ENCODE data around the gene RAB36. TPM values are rescaled to one million over a fixed set of nuclear protein-coding genes. Genes with fewer than 3 reads are reported as not detected.
A peak's percentile ranks its signal among the peaks of the same experiment; 100 is the strongest.

Gene RAB36
- total and polyA plus RNA-seq, 3 experiments from 2014 or later, result 0.93 to 1.5 (median 1.5) TPM

- Mint-ChIP-seq H3K4me3 (no peak overlapping the region), H3K9me3 (no peaks in the 10 kb centered on the region), H3K27ac (no peak overlapping the region), H3K4me1 (peaks cover 41 to 62% (median 59%) of the 10 kb centered on the region in 3 donors), H3K36me3 (peaks cover 4 to 54% (median 7%) of the 10 kb centered on the region in 3 donors), H3K27me3 (peaks cover 0 to 2% of the 10 kb centered on the region in 2 donors)
- Histone ChIP-seq H3K9me3 (ENCODE audit: low read length) (no peaks in the 10 kb centered on the region), H3K4me3 (ENCODE audit: low read length) (no peak overlapping the region), H3K4me1 (ENCODE audit: insufficient read depth, low read length) (peaks cover 9% of the 10 kb centered on the region), H3K27ac (ENCODE audit: low read depth, low read length) (no peak overlapping the region), H3K36me3 (ENCODE audit: insufficient read depth, low read length) (peaks cover 13% of the 10 kb centered on the region), H3K27me3 (ENCODE audit: insufficient read depth, low read length, poor library complexity, severe bottlenecking) (no peaks in the 10 kb centered on the region)
- DNase-seq, result no peak
- POLR2A ChIA-PET, result no interaction called here
- CTCF ChIA-PET, result no interaction called here
Measured at GRCh38 chr22:23192558-23192957, 47.3 kb downstream of the RAB36 start.

- peaks cover 4 to 51% (median 7%) of the 10 kb centered on the region in 3 donors for H3K36me3 Mint-ChIP-seq
- H3K27me3 ChIP-seq (ENCODE audit: insufficient read depth, low read length, poor library complexity, severe bottlenecking), result no peaks in the 10 kb centered on the region
- peaks cover 17% of the 10 kb centered on the region for H3K4me1 ChIP-seq (ENCODE audit: insufficient read depth, low read length)
- no peaks in the 10 kb centered on the region for H3K9me3 ChIP-seq (ENCODE audit: low read length)
- DNase-seq, result no peak
- H3K36me3 ChIP-seq (ENCODE audit: insufficient read depth, low read length), result peaks cover 6% of the 10 kb centered on the region
- ChIA-PET POLR2A (no interaction called here), CTCF (interaction anchor here (1.0 to 1.9 kb wide), 2 partner anchors 15 to 192 kb away, joined by 3 to 5 read pairs; no protein-coding TSS in a partner anchor)
- H3K27ac ChIP-seq (ENCODE audit: low read depth, low read length), result no peak overlapping the region
- no peaks in the 10 kb centered on the region for H3K9me3 Mint-ChIP-seq
- peak overlapping the region in 3 of 8 donors; percentile 28 to 73 (median 71) for H3K27ac Mint-ChIP-seq
- H3K4me3 ChIP-seq (ENCODE audit: low read length), result no peak overlapping the region
- peaks cover 38 to 64% (median 56%) of the 10 kb centered on the region in 3 donors for H3K4me1 Mint-ChIP-seq
- H3K27me3 Mint-ChIP-seq, result peaks cover 0 to 2% of the 10 kb centered on the region in 2 donors
- no peak overlapping the region for H3K4me3 Mint-ChIP-seq
Measured at GRCh38 chr22:23193196-23193827, 48.0 kb downstream of the RAB36 start.

DNA sequence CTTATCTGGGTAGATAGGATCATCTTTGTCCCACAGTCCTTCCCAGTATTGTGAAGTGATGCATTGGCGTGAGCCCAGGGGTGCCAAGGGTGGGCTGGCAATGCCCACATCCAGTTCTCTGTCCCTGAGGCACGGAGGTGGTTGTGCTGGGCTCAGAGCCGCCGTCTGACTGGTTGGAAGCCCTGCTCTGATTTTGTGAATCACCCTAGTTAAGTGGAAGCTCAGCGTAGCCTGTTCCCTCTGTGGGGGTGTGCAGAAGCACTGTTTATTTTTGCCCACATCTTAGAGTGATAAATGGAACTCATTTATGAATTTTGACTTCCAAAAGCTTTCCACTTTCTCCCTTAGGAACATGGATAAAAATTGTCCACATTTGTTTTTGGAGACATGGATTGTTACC, 48.6 kb downstream of the RAB36 start:
- Histone ChIP-seq H3K4me1 (ENCODE audit: insufficient read depth, low read length) (peaks cover 22% of the 10 kb centered on the region), H3K27me3 (ENCODE audit: insufficient read depth, low read length, poor library complexity, severe bottlenecking) (no peaks in the 10 kb centered on the region), H3K36me3 (ENCODE audit: insufficient read depth, low read length) (peaks cover 4% of the 10 kb centered on the region), H3K27ac (ENCODE audit: low read depth, low read length) (no peak overlapping the region), H3K9me3 (ENCODE audit: low read length) (no peaks in the 10 kb centered on the region), H3K4me3 (ENCODE audit: low read length) (no peak overlapping the region)
- Mint-ChIP-seq H3K36me3 (peaks cover 4 to 53% (median 7%) of the 10 kb centered on the region in 3 donors), H3K27ac (peak overlapping the region in 1 of 8 donors; percentile 83), H3K4me3 (no peak overlapping the region), H3K27me3 (peaks cover 0 to 2% of the 10 kb centered on the region in 2 donors), H3K4me1 (peaks cover 39 to 66% (median 55%) of the 10 kb centered on the region in 3 donors), H3K9me3 (no peaks in the 10 kb centered on the region)
- ChIA-PET CTCF (interaction anchor here (1.0 to 1.9 kb wide), 3 partner anchors 15 to 192 kb away, joined by 3 to 5 read pairs (median 3); no protein-coding TSS in a partner anchor), POLR2A (no interaction called here)
- no peak for DNase-seq

- DNase-seq, result no peak
- H3K27me3 ChIP-seq (ENCODE audit: insufficient read depth, low read length, poor library complexity, severe bottlenecking), result no peaks in the 10 kb centered on the region
- ChIA-PET CTCF (no interaction called here), POLR2A (no interaction called here)
- peaks cover 0 to 2% of the 10 kb centered on the region in 2 donors for H3K27me3 Mint-ChIP-seq
- peak overlapping the region in 1 of 8 donors; percentile 51 for H3K27ac Mint-ChIP-seq
- peaks cover 4% of the 10 kb centered on the region for H3K36me3 ChIP-seq (ENCODE audit: insufficient read depth, low read length)
- peaks cover 22% of the 10 kb centered on the region for H3K4me1 ChIP-seq (ENCODE audit: insufficient read depth, low read length)
- H3K4me1 Mint-ChIP-seq, result peaks cover 44 to 71% (median 58%) of the 10 kb centered on the region in 3 donors
- H3K9me3 Mint-ChIP-seq, result no peaks in the 10 kb centered on the region
- H3K27ac ChIP-seq (ENCODE audit: low read depth, low read length), result no peak overlapping the region
- H3K4me3 ChIP-seq (ENCODE audit: low read length), result no peak overlapping the region
- H3K9me3 ChIP-seq (ENCODE audit: low read length), result no peaks in the 10 kb centered on the region
- peaks cover 4 to 55% (median 6%) of the 10 kb centered on the region in 3 donors for H3K36me3 Mint-ChIP-seq
- no peak overlapping the region for H3K4me3 Mint-ChIP-seq
Measured at GRCh38 chr22:23196165-23196564, 50.9 kb downstream of the RAB36 start.

- Histone ChIP-seq H3K27ac (ENCODE audit: low read depth, low read length) (peak overlapping the region; percentile 78), H3K4me3 (ENCODE audit: low read length) (peak overlapping the region; percentile 20), H3K4me1 (ENCODE audit: insufficient read depth, low read length) (peaks cover 16% of the 10 kb centered on the region), H3K27me3 (ENCODE audit: insufficient read depth, low read length, poor library complexity, severe bottlenecking) (no peaks in the 10 kb centered on the region), H3K9me3 (ENCODE audit: low read length) (no peaks in the 10 kb centered on the region), H3K36me3 (ENCODE audit: insufficient read depth, low read length) (peaks cover 4% of the 10 kb centered on the region)
- ChIA-PET CTCF (no interaction called here), POLR2A (no interaction called here)
- H3K27me3 Mint-ChIP-seq, result peaks cover 0 to 1% of the 10 kb centered on the region in 2 donors
- H3K9me3 Mint-ChIP-seq, result no peaks in the 10 kb centered on the region
- no peak for DNase-seq
- peaks cover 3 to 42% (median 3%) of the 10 kb centered on the region in 3 donors for H3K36me3 Mint-ChIP-seq
- H3K4me3 Mint-ChIP-seq, result peak overlapping the region in 1 of 7 donors; percentile 69
- H3K4me1 Mint-ChIP-seq, result peaks cover 36 to 66% (median 51%) of the 10 kb centered on the region in 3 donors
- peak overlapping the region in 5 of 8 donors; percentile 62 to 96 (median 76) for H3K27ac Mint-ChIP-seq
Measured at GRCh38 chr22:23197836-23198235, 52.6 kb downstream of the RAB36 start.

DNA sequence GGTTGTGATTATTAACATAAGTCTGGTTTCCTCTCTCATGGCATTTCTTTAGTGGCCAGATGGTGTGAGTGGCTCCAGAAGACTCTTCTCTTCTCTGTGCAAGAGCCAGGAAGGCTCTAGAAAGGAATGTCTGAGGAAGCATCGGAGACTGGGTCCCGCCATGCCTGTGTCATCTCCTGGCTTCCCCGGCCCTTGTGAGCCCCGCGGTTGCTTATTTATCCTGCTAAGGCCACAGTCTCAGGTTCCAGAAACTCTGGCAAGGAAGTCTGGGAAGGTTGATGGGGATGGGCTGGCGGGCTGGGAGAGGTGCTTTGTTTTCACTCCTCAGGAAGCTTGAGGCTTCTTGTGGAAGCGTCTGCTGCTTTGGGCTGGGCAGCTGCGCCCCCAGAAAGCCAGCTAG, 53.9 kb downstream of the RAB36 start:
- ChIA-PET POLR2A (no interaction called here), CTCF (no interaction called here)
- no peak for DNase-seq
- H3K27me3 ChIP-seq (ENCODE audit: insufficient read depth, low read length, poor library complexity, severe bottlenecking), result no peaks in the 10 kb centered on the region
- Mint-ChIP-seq H3K4me1 (peaks cover 34 to 64% (median 53%) of the 10 kb centered on the region in 3 donors), H3K27me3 (no peaks in the 10 kb centered on the region), H3K36me3 (peaks cover 0 to 43% (median under 1%) of the 10 kb centered on the region in 3 donors), H3K27ac (peak overlapping the region in 1 of 8 donors; percentile 66), H3K9me3 (no peaks in the 10 kb centered on the region), H3K4me3 (no peak overlapping the region)
- H3K27ac ChIP-seq (ENCODE audit: low read depth, low read length), result no peak overlapping the region
- H3K9me3 ChIP-seq (ENCODE audit: low read length), result no peaks in the 10 kb centered on the region
- peaks cover 4% of the 10 kb centered on the region for H3K36me3 ChIP-seq (ENCODE audit: insufficient read depth, low read length)
- no peak overlapping the region for H3K4me3 ChIP-seq (ENCODE audit: low read length)
- peaks cover 16% of the 10 kb centered on the region for H3K4me1 ChIP-seq (ENCODE audit: insufficient read depth, low read length)

DNA sequence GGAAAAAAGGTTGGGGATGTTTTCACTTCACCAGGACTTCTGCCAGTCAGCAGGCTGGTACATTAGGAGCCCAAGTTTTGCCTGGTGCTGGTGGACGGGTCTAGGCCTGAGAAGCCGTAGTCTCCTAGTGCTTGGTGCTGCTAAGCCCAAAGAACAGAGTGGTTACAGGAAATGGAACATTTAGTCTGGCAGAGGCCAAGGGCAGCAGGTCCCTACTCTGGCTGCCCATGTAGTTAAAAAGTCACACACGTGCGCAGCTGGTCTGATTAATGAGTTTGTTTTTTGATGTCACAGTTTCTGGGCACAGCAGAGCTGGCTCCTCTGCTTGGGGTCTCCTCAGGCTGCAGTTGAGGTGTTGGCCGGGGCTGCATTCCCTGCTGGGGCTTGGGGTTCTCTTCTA, 55.6 kb downstream of the RAB36 start:
- no peak overlapping the region for H3K4me3 ChIP-seq (ENCODE audit: low read length)
- Mint-ChIP-seq H3K27me3 (no peaks in the 10 kb centered on the region), H3K4me1 (peaks cover 37 to 63% (median 51%) of the 10 kb centered on the region in 3 donors), H3K27ac (peak overlapping the region in 6 of 8 donors; percentile 5 to 72 (median 13)), H3K9me3 (no peaks in the 10 kb centered on the region), H3K4me3 (peak overlapping the region in 1 of 7 donors; percentile 52), H3K36me3 (peaks cover 0 to 51% (median 2%) of the 10 kb centered on the region in 3 donors)
- H3K27me3 ChIP-seq (ENCODE audit: insufficient read depth, low read length, poor library complexity, severe bottlenecking), result no peaks in the 10 kb centered on the region
- H3K4me1 ChIP-seq (ENCODE audit: insufficient read depth, low read length), result peaks cover 16% of the 10 kb centered on the region
- POLR2A ChIA-PET, result no interaction called here
- no peaks in the 10 kb centered on the region for H3K9me3 ChIP-seq (ENCODE audit: low read length)
- CTCF ChIA-PET, result interaction anchor here (1.4 kb wide), 1 partner anchor 27 kb away, joined by 3 read pairs; no protein-coding TSS in a partner anchor
- peaks cover 4% of the 10 kb centered on the region for H3K36me3 ChIP-seq (ENCODE audit: insufficient read depth, low read length)
- DNase-seq, result no peak
- no peak overlapping the region for H3K27ac ChIP-seq (ENCODE audit: low read depth, low read length)

DNA sequence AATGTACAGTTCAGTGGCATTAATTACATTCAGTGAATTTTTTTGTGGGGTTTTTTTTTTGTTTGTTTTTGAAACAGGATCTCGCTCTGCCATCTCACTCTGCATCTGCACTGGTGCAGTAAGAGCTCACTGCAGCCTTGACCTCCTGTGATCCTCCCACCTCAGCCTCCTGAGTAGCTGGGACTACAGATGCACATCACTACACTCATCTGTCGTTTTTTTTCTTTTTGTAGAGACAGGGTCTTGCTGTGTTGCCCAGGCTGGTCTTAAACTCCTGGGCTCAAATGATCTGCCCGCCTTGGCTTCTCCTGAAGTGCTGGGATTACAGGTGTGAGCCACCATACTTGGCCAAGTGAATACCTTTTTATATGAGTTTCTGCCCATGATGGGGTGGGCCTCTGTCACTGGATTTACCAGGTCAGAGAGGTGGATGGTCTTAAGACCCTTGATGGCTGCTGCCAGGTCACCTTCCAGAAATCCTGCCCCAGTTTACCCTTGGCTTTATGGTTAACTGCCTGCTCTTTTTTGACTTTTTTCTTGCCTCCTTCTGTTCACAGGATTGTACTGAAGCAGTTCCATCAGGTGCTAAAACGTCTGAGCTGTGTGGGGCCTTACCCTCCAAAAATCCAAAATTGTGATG, 57.7 kb downstream of the RAB36 start:
- Histone ChIP-seq H3K4me1 (ENCODE audit: insufficient read depth, low read length) (peaks cover 9% of the 10 kb centered on the region), H3K9me3 (ENCODE audit: low read length) (no peaks in the 10 kb centered on the region), H3K4me3 (ENCODE audit: low read length) (no peak overlapping the region), H3K36me3 (ENCODE audit: insufficient read depth, low read length) (no peaks in the 10 kb centered on the region), H3K27ac (ENCODE audit: low read depth, low read length) (no peak overlapping the region), H3K27me3 (ENCODE audit: insufficient read depth, low read length, poor library complexity, severe bottlenecking) (no peaks in the 10 kb centered on the region)
- POLR2A ChIA-PET, result no interaction called here
- Mint-ChIP-seq H3K4me1 (peaks cover 30 to 55% (median 47%) of the 10 kb centered on the region in 3 donors), H3K36me3 (peaks cover 0 to 48% (median 7%) of the 10 kb centered on the region in 3 donors), H3K27me3 (no peaks in the 10 kb centered on the region), H3K9me3 (no peaks in the 10 kb centered on the region), H3K27ac (peak overlapping the region in 5 of 8 donors; percentile 17 to 72 (median 61)), H3K4me3 (no peak overlapping the region)
- DNase-seq, result no peak
- CTCF ChIA-PET, result interaction anchor here (0.9 kb wide), 1 partner anchor 183 kb away, joined by 3 read pairs; no protein-coding TSS in a partner anchor
